GM18907 (cell line): Measurements from ENCODE around the gene CMTM6.
A peak's percentile ranks its signal among the peaks of the same experiment; 100 is the strongest.
"Not testable (repeated sequence)": the region's sequence is repeated elsewhere in the genome, so short reads cannot be mapped to it uniquely, and the experiment has no call there.

Experiments used
- ATAC-seq: cut with Tn5 transposase; IDR thresholded peaks from one replicate; pipeline ENCODE4 v1.9.1; 2021; ENCODE audit warnings: mild to moderate bottlenecking, moderate library complexity; ENCODE audit not compliant: unreplicated experiment

CMTM6 gene

GRCh38 chr3:32467333-32468070 lies 35.1 kb downstream of the CMTM6 start:
- ATAC-seq: peak; percentile 79

GRCh38 chr3:32466808-32467207 lies 35.8 kb downstream of the CMTM6 start:
- ATAC-seq: not testable (repeated sequence)

GRCh38 chr3:32464726-32465125 lies 37.9 kb downstream of the CMTM6 start:
- not testable (repeated sequence) for ATAC-seq

DNA sequence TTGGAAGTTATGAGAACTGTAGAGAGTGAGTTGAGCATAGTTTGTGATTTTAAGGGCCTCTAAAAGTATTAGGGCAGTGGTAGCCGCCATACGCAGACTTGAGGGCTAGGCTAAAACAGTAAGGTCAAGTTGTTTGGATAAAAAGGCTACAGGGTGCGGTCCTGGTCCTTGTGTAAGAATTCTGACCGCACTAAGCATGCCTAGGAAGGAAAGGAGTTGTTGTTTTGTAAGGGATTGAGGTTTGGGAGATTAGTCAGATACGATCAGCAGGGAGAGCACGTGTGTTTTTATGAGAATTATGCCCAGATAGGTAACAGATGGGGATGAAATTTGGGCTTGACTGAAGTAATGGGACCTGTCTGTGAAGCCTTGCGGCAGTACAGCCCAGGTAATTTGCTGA lies 39.2 kb downstream of the CMTM6 start:
- not testable (repeated sequence) for ATAC-seq

- not testable (repeated sequence) for ATAC-seq
These were observed 40.3 kb downstream of the CMTM6 start for GRCh38 chr3:32462191-32462986.

DNA sequence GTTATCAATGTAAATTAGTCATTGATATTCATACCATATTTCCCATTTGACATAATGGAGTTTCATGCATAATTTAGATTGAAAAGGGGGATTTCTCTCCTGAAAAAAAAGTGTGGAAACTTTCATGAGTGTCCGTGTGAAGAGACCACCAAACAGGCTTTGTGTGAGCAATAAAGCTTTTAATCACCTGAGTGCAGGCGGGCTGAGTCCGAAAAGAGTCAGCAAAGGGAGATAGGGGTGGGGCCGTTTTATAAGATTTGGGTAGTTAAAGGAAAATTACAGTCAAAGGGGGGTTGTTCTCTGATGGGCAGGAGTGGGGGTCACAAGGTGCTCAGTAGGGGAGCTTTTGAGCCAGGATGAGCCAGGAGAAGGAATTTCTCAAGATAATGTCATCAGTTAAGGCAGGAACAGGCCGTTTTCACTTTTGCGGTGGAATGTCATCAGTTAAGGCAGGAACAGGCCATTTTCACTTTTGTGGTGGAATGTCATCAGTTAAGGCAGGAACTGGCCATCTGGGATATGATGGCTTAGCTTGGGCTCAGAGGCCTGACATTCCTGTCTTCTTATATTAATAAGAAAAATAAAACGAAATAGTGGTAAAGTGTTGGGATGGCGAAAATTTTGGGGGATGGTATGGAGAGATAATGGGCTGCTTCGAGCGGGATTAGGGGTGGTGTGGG lies 41.7 kb downstream of the CMTM6 start:
- ATAC-seq: not testable (repeated sequence)

- ATAC-seq: peak; percentile 93
These were observed 42.5 kb downstream of the CMTM6 start for GRCh38 chr3:32460031-32460749.

DNA sequence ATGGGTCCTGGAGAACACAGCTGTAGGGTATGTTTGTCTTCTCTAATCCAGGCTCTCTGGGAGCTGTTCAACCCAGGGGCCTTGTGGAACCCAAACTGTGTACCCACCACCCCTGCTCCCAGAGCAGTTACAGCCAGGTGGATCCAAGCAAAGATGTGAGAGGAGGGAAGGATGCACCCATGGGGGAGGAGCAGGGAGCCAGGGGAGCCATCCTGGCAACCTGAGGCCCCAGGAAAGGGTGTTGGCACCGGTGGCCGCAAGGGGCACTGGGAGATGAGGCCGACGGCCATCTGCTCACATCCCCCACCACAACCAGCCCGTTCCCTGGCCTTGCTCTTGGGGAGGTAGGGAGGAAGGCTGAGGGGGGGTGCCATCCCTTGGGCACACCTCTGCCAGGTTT lies 43.2 kb downstream of the CMTM6 start:
- no peak for ATAC-seq

GRCh38 chr3:32457971-32458471 lies 44.6 kb downstream of the CMTM6 start:
- no peak for ATAC-seq

DNA sequence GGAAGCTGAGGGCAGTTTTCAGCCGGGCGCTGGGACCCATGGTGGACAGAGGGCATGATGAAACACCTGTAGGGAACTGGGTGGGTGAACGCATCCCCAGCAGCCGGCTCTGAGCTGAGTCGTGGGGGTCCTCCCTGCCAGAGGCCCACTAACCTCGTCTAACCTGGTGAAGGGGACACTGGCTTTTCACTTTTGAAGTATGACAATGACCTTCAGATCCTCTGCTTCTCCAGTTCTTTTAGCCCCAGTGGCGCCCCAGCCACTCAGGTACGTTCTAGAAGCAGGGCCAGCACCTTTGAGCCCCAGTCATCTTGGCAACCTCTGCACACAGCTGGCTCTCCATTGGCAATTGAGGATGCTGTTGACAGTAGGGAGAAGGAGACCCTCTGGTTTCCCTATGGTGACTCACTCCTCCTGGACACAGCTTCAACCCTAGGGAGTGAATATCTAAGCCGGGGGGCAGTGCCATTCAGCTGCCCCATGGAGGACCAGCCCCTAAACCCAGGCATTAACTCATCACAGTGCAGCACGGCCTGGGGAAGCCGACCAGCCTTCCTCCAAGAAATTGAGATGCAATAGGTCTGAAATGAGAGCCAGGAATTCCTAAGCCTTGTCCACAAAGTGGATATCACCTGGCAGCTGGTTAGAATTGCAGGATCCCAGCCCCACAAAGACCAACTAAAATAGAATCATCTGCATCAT lies 46.1 kb downstream of the CMTM6 start:
- ATAC-seq: no peak

- ATAC-seq: no peak
These were observed 46.8 kb downstream of the CMTM6 start for GRCh38 chr3:32455609-32456428.

DNA sequence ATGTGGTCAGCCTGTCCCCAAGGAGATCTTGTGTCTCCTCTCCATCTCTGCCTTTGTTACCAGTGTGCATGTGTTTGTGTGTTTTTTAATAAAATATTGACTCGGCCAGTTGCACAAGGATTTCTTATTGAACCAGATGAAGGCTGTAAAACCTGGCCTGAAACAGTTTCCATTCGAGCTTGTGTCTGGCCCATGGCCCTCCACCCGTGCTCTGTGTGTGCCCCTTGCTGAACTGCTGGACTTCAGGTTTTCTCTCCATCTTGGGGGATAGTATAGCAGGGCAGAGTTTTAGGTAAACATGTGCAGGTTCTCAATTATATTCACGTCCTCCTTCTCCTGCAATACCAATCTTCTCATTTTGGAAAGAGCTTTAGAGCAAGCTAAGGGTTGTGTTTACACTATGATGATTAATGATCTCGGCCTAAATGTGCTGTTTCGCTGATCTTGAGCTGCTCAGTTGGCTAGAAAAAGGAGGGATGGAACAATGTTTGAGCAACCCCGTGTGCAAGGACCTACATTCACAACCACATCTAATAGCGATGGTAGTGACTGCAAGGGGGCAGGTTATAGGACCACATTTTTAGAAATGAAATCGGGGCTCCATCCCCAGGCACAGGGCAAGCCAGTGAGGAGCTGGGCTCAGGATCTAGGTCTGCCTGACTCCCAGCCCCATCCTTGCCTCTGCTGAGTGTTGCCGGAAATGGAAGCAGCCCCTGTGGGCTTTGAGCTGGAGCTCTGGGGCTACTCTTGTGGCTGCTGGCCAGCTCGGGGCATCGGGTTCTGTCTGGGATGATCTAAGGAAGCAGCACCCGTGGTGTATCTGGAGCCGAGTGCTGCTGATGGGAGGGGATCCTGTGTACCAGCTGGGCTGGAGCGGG lies 47.7 kb downstream of the CMTM6 start:
- no peak for ATAC-seq

DNA sequence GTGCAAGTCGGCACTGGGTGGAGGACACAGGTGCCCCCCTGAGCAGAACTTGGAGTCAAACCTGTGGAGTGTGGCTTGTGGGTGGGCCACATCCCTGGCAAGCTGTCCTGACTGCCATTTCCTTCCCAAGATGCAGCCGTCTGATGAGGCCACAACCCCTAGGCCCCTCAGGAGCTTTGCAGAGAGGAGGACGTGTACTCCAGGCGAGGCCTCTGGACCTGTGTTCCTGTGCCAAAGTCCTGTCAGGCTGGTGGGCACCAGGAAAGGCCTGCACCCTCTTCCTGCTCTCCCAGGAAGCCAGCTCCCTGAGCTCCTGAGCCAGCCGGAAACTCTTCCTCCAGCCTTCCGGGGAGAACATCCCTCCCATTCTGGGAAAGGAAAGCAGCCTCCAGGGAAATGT lies 48.5 kb downstream of the CMTM6 start:
- ATAC-seq: no peak

DNA sequence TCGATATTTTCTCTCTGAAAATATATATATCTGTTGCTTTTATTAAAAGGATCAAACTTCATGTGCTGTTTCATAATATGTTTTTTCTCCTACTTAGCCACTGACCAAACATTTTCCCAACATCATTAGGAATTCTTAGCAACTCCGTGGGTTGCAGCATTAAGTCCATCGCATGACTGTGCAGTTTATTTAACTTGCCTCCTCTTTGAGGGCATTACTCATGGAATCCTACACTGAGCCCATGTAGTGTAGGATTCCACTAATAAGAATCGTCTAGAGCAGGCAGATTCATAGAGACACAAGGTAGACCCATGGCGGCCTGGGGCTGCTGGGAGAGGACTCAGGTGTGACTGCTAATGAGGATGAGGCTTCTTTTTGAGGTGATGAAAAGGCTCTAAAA lies 49.3 kb downstream of the CMTM6 start:
- ATAC-seq: no peak

- ATAC-seq: no peak
These were observed 50.6 kb downstream of the CMTM6 start for GRCh38 chr3:32452009-32452408.

GRCh38 chr3:32450992-32451659 lies 51.5 kb downstream of the CMTM6 start:
- no peak for ATAC-seq

GRCh38 chr3:32450426-32450825 lies 52.2 kb downstream of the CMTM6 start:
- ATAC-seq: no peak

GRCh38 chr3:32449691-32450090 lies 53.0 kb downstream of the CMTM6 start:
- ATAC-seq: no peak
